IMR-90 (cell line): ENCODE results near the gene HSP90AB1. TPM values are rescaled to one million over a fixed set of nuclear protein-coding genes. Genes with fewer than 3 reads are reported as not detected.

Experiments used
- ATAC-seq: fragments of 200-7000 bp; cut with Tn5 transposase; 2 replicates; pipeline ENCODE4 v1.9.1; 2020; ENCODE audit warnings: low read depth, mild to moderate bottlenecking, moderate library complexity
- BruUV-seq: library from RNA; stranded (reverse); fragments of 400-500 nt; replicated peaks from 2 replicates; lab custom pipeline; 2021; lab: Mats Ljungman, UMichigan
- CTCF ChIA-PET: fragments of 300-600 bp; formaldehyde crosslinking; extraction: SDS; loops from one replicate; lab custom pipeline; 2021; ENCODE audit warnings: antibody characterized with exemption; lab: Yijun Ruan, JAX
- POLR2A ChIA-PET: fragments of 300-600 bp; sonication (Branson Sonifier 250); formaldehyde crosslinking; loops from one replicate; lab custom pipeline; 2022; ENCODE audit warnings: antibody characterized with exemption; ENCODE audit not compliant: unreplicated experiment; lab: Charles Lee
- DNase-seq: peaks from one replicate; pipeline ENCODE4 v3.0.0; 2013
- H2AFZ ChIP-seq: replicated peaks from 2 replicates; pipeline ENCODE3; 2013; ENCODE audit warnings: low read length, mild to moderate bottlenecking; ENCODE audit not compliant: poor library complexity
- H2AK5ac ChIP-seq: 2 replicates; pipeline ENCODE4 v1.6.1; 2013; ENCODE audit warnings: low read depth, low read length, inconsistent platforms
- H2AK9ac ChIP-seq: replicated peaks from 2 replicates; pipeline ENCODE3; 2013; ENCODE audit warnings: mild to moderate bottlenecking, low read depth, low read length, moderate library complexity; ENCODE audit not compliant: poor library complexity
- H2BK120ac ChIP-seq: 2 replicates; pipeline ENCODE4 v1.6.1; 2013; ENCODE audit warnings: low read depth, low read length, inconsistent platforms
- H2BK15ac ChIP-seq: 3 replicates; pipeline ENCODE4 v1.6.1; 2013; ENCODE audit warnings: low read depth, low read length, inconsistent platforms
- H2BK20ac ChIP-seq: 2 replicates; pipeline ENCODE4 v1.6.1; 2013; ENCODE audit warnings: low read depth, mild to moderate bottlenecking, inconsistent platforms, low read length, moderate library complexity
- H2BK5ac ChIP-seq: 2 replicates; pipeline ENCODE4 v1.6.1; 2013; ENCODE audit warnings: mild to moderate bottlenecking, low read depth, low read length, inconsistent platforms; ENCODE audit not compliant: poor library complexity, severe bottlenecking
- H3K14ac ChIP-seq: replicated peaks from 2 replicates; pipeline ENCODE4 v1.6.1; 2013; ENCODE audit warnings: low read depth, low read length, inconsistent platforms
- H3K18ac ChIP-seq: 2 replicates; pipeline ENCODE4 v1.6.1; 2013; ENCODE audit warnings: low read depth, low read length, control low read depth
- H3K23ac ChIP-seq: 2 replicates; pipeline ENCODE4 v1.6.1; 2013; ENCODE audit warnings: low read depth, low read length, inconsistent platforms
- H3K27ac ChIP-seq: 2 replicates; pipeline ENCODE4 v1.5.1; 2013; ENCODE audit warnings: mild to moderate bottlenecking, control low read depth, low read length; ENCODE audit not compliant: insufficient read depth
- H3K27me3 ChIP-seq: 2 replicates; pipeline ENCODE4 v1.6.1; 2013; ENCODE audit warnings: low read length; ENCODE audit not compliant: control insufficient read depth, insufficient read depth
- H3K36me3 ChIP-seq: 2 replicates; pipeline ENCODE4 v1.6.1; 2013; ENCODE audit warnings: low read length, mixed read lengths; ENCODE audit not compliant: control insufficient read depth, insufficient read depth
- H3K4ac ChIP-seq: 2 replicates; pipeline ENCODE4 v1.6.1; 2013; ENCODE audit warnings: low read depth, low read length, inconsistent platforms
- H3K4me1 ChIP-seq: 2 replicates; pipeline ENCODE4 v1.6.1; 2013; ENCODE audit warnings: low read length, mixed read lengths; ENCODE audit not compliant: control insufficient read depth, insufficient read depth
- H3K4me2 ChIP-seq: 2 replicates; pipeline ENCODE4 v1.6.1; 2013; ENCODE audit warnings: low read depth, mild to moderate bottlenecking, control low read depth, low read length, moderate library complexity
- H3K4me3 ChIP-seq: 2 replicates; pipeline ENCODE4 v1.5.1; 2013; ENCODE audit warnings: low read depth, mild to moderate bottlenecking, control low read depth, low read length, moderate library complexity; ENCODE audit not compliant: insufficient read depth
- H3K56ac ChIP-seq: 2 replicates; pipeline ENCODE4 v1.6.1; 2013; ENCODE audit warnings: low read length, inconsistent platforms; ENCODE audit not compliant: insufficient read depth; ENCODE audit errors: extremely low read depth
- H3K79me1 ChIP-seq, 2 experiments: 2 replicates each; pipeline ENCODE4 v1.6.1; 2013; ENCODE audit warnings: low read length in 2 of 2, inconsistent platforms in 1 of 2, low read depth in 1 of 2
- H3K9ac ChIP-seq: 2 replicates; pipeline ENCODE4 v1.6.1; 2013; ENCODE audit warnings: low read depth, low read length, control low read depth
- H3K9me1 ChIP-seq: 2 replicates; pipeline ENCODE4 v1.6.1; 2013; ENCODE audit warnings: low read length, inconsistent platforms; ENCODE audit not compliant: insufficient read depth
- H3K9me3 ChIP-seq: 2 replicates; pipeline ENCODE4 v1.6.1; 2013; ENCODE audit warnings: low read length; ENCODE audit not compliant: control insufficient read depth, insufficient read depth
- H4K20me1 ChIP-seq: 2 replicates; pipeline ENCODE4 v1.6.1; 2013; ENCODE audit warnings: low read length, inconsistent platforms; ENCODE audit not compliant: insufficient read depth
- H4K5ac ChIP-seq: 2 replicates; pipeline ENCODE4 v1.6.1; 2013; ENCODE audit warnings: mild to moderate bottlenecking, low read depth, low read length, control low read depth
- H4K8ac ChIP-seq, 2 experiments: 2 replicates each; pipeline ENCODE4 v1.6.1; 2013; ENCODE audit warnings: low read depth in 2 of 2, low read length in 2 of 2, control low read depth in 1 of 2, inconsistent platforms in 1 of 2
- H4K91ac ChIP-seq: 2 replicates; pipeline ENCODE4 v1.6.1; 2013; ENCODE audit warnings: low read depth, low read length, inconsistent platforms; ENCODE audit not compliant: insufficient read depth
- ELK1 ChIP-seq: fragments of 150-350 bp; IDR thresholded peaks from 2 replicates; pipeline ENCODE4 v1.6.1; 2016; ENCODE audit warnings: low read depth, mild to moderate bottlenecking, low read length, moderate library complexity, borderline replicate concordance
- MAZ ChIP-seq: IDR thresholded peaks from 2 replicates; pipeline ENCODE4 v1.6.1; 2012; ENCODE audit warnings: low read depth, mild to moderate bottlenecking, low read length, improper control_type of control experiment, moderate library complexity, borderline replicate concordance
- RAD21 ChIP-seq: IDR thresholded peaks from 2 replicates; pipeline ENCODE4 v1.6.1; 2012; ENCODE audit warnings: low read length, improper control_type of control experiment
- RCOR1 ChIP-seq: IDR thresholded peaks from 2 replicates; pipeline ENCODE4 v1.6.1; 2012; ENCODE audit warnings: mild to moderate bottlenecking, low read length, improper control_type of control experiment; ENCODE audit not compliant: insufficient replicate concordance
- SMC3 ChIP-seq: fragments of 150-350 bp; IDR thresholded peaks from 2 replicates; pipeline ENCODE4 v1.6.1; 2016; ENCODE audit warnings: low read depth, mild to moderate bottlenecking, antibody characterized with exemption, low read length, moderate library complexity
- WGBS, 2 experiments: methylation state at CpG; one replicate each; pipeline versions ENCODE4 v1.1.5 to v1.1.7; 2013; ENCODE audit warnings: missing lambda C conversion rate in 2 of 2; ENCODE audit not compliant: insufficient read length in 1 of 2; ENCODE audit errors: extremely low coverage in 2 of 2; 5-methylcytosine and 5-hydroxymethylcytosine counted together
- dilution Hi-C: fragments of 300-500 bp; cut with HindIII; formaldehyde crosslinking; loops from one replicate; pipeline ENCODE4 v1.14.3; 2018; ENCODE audit warnings: low sequenced_read_pairs; ENCODE audit not compliant: unreplicated experiment
- in situ Hi-C: fragments of 300-500 bp; cut with MboI; formaldehyde crosslinking; loops from 3 replicates; pipeline ENCODE4 v1.14.3; 2019; ENCODE audit warnings: low sequenced_read_pairs, inconsistent platforms, mixed read lengths
- intact Hi-C: fragments of 100-400 bp; cut with micrococcal nuclease; formaldehyde crosslinking; loops from 2 replicates; pipeline ENCODE4 v1.10.0; 2022
- polyA plus RNA-seq, 3 experiments: library from polyadenylated mRNA; depleted of rRNA; stranded (reverse); fragments of >200 nt; gene quantifications; 2 replicates each; pipeline ENCODE4 v1.2.3, GENCODE V29; 2012; ENCODE audit warnings: low replicate concordance in 1 of 3
- total RNA-seq: library from RNA; depleted of rRNA; stranded (reverse); fragments of >200 nt; gene quantifications from 2 replicates; pipeline ENCODE4 v1.2.3, GENCODE V29; 2012
- TF ChIP-seq, protein P1 (sequence below): conservative IDR thresholded peaks from 2 replicates; pipeline ENCODE4 v1.5.1; 2012; ENCODE audit warnings: mild to moderate bottlenecking, low read depth, low read length, improper control_type of control experiment

The HSP90AB1 gene
- total and polyA plus RNA-seq, 2 of the 4 experiments (the other 2 are of a cell fraction), result 887 to 1,307 TPM

DNA sequence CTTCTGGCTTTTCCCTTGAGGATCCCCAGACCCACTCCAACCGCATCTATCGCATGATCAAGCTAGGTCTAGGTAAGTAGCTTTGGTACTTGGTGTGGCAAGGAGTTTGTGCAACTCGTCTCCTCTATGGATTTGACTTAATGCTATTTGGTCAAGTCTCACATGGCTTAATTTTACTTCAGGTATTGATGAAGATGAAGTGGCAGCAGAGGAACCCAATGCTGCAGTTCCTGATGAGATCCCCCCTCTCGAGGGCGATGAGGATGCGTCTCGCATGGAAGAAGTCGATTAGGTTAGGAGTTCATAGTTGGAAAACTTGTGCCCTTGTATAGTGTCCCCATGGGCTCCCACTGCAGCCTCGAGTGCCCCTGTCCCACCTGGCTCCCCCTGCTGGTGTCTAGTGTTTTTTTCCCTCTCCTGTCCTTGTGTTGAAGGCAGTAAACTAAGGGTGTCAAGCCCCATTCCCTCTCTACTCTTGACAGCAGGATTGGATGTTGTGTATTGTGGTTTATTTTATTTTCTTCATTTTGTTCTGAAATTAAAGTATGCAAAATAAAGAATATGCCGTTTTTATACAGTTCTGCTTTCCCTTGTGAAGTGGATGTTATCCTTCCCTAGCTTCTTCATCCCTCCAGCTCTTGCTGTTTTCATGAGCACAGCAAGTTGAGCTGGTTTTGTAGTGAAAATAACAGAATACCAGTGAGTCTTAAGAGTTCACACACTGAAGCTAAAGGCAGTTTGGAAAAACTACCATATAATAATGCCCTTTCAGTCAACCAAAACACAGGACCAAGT, 6.6 kb downstream of the HSP90AB1 start:
- no peak overlapping the region for H2AFZ ChIP-seq
- H2BK5ac ChIP-seq, result no peak overlapping the region
- H3K79me1 ChIP-seq, result peaks cover 23 to 84% of the 10 kb centered on the region in 2 experiments
- H2BK120ac ChIP-seq, result no peak overlapping the region
- ChIA-PET CTCF (interaction anchor here (0.9 to 1.2 kb wide), 2 partner anchors 19 to 81 kb away, joined by 3 to 4 read pairs; no protein-coding TSS in a partner anchor), POLR2A (no interaction called here)
- peaks cover 82% of the 10 kb centered on the region for H4K20me1 ChIP-seq
- H3K36me3 ChIP-seq, result peaks cover 58% of the 10 kb centered on the region
- H2BK20ac ChIP-seq, result no peak overlapping the region
- no peak for ATAC-seq
- H3K9me1 ChIP-seq, result peaks cover 16% of the 10 kb centered on the region
- TF ChIP-seq RCOR1 (no peak), MAZ (no peak), ELK1 (no peak), RAD21 (peak; percentile 22; the same call in 1 of the 2 replicates), SMC3 (peak; percentile 17; the same call in 1 of the 2 replicates)
- TF ChIP-seq, protein P1, sequence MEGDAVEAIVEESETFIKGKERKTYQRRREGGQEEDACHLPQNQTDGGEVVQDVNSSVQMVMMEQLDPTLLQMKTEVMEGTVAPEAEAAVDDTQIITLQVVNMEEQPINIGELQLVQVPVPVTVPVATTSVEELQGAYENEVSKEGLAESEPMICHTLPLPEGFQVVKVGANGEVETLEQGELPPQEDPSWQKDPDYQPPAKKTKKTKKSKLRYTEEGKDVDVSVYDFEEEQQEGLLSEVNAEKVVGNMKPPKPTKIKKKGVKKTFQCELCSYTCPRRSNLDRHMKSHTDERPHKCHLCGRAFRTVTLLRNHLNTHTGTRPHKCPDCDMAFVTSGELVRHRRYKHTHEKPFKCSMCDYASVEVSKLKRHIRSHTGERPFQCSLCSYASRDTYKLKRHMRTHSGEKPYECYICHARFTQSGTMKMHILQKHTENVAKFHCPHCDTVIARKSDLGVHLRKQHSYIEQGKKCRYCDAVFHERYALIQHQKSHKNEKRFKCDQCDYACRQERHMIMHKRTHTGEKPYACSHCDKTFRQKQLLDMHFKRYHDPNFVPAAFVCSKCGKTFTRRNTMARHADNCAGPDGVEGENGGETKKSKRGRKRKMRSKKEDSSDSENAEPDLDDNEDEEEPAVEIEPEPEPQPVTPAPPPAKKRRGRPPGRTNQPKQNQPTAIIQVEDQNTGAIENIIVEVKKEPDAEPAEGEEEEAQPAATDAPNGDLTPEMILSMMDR, result peak; percentile 38
- H3K4ac ChIP-seq, result no peak overlapping the region
- H3K4me1 ChIP-seq, result peaks cover 10% of the 10 kb centered on the region
- H3K4me3 ChIP-seq, result no peak overlapping the region
- H3K27ac ChIP-seq, result no peak overlapping the region
- no peak for DNase-seq
- H3K9me3 ChIP-seq, result no peaks in the 10 kb centered on the region
- H3K23ac ChIP-seq, result no peak overlapping the region
- in situ Hi-C loops (no loop called here), dilution Hi-C loops (no loop called here), intact Hi-C loops (no loop called here)
- H3K18ac ChIP-seq, result no peak overlapping the region
- no peak overlapping the region for H3K56ac ChIP-seq
- no peak overlapping the region for H2AK5ac ChIP-seq
- H3K9ac ChIP-seq, result no peak overlapping the region
- H3K14ac ChIP-seq, result no peak overlapping the region
- H4K8ac ChIP-seq, result no peak overlapping the region
- no peak overlapping the region for H4K91ac ChIP-seq
- H2BK15ac ChIP-seq, result no peak overlapping the region
- H3K4me2 ChIP-seq, result no peak overlapping the region
- no peak overlapping the region for H4K5ac ChIP-seq
- BruUV-seq, result TSS peak; percentile 47
- no peaks in the 10 kb centered on the region for H3K27me3 ChIP-seq
- 40% methylated on average over 1 of the region's 10 CpGs; no CpG with 5 or more reads in 1 of the 2 experiments for WGBS, 2 experiments
- no peak overlapping the region for H2AK9ac ChIP-seq
